Measurements from ENCODE around the gene RPA3. TPM values are rescaled to one million over a fixed set of nuclear protein-coding genes. Genes with fewer than 3 reads are reported as not detected.

Gene RPA3
- total RNA-seq, 1 experiment from 2014 or later = 61.4 TPM

- BruUV-seq (replicated peaks) = no TSS peak
- POLR2A ChIA-PET (ENCODE audit: low non-redundant PET) = no interaction called here
- TF ChIP-seq CTCF (conservative IDR thresholded peaks at IDR 0.05; ENCODE audit: low read depth, low read length) = no peak
- no peak for TF ChIP-seq EZH2 (IDR thresholded peaks at IDR 0.05; ENCODE audit: borderline replicate concordance, low read depth, low read length, poor library complexity, severe bottlenecking)
- intact Hi-C loops (cut with micrococcal nuclease; ENCODE audit: unreplicated experiment) = loop anchor here (5.0 to 10.0 kb wide), 2 partner anchors 169 to 701 kb away; no protein-coding TSS in a partner anchor
- DNase-seq (ENCODE audit: low spot score) = no peak
- Histone ChIP-seq H3K27ac (ENCODE audit: low read depth, low read length, poor library complexity, severe bottlenecking) (no peak overlapping the region), H3K4me3 (ENCODE audit: low read depth, low read length, poor library complexity, severe bottlenecking) (no peak overlapping the region), H3K36me3 (ENCODE audit: insufficient read depth, low read length, poor library complexity, severe bottlenecking) (no peaks in the 10 kb centered on the region), H3K9me3 (ENCODE audit: low read depth, low read length, poor library complexity, severe bottlenecking) (no peaks in the 10 kb centered on the region), H3K27me3 (replicated peaks; ENCODE audit: insufficient read depth, low read depth, low read length, poor library complexity) (no peaks in the 10 kb centered on the region), H3K4me1 (ENCODE audit: insufficient read depth, low read length, poor library complexity, severe bottlenecking) (no peaks in the 10 kb centered on the region)
- CTCF ChIA-PET = no interaction called here
Measured at GRCh38 chr7:7596176-7596575, 122.2 kb downstream of the RPA3 start.

- no peak overlapping the region for H3K4me3 ChIP-seq (ENCODE audit: low read depth, low read length, poor library complexity, severe bottlenecking)
- POLR2A ChIA-PET (ENCODE audit: low non-redundant PET) = no interaction called here
- no peaks in the 10 kb centered on the region for H3K36me3 ChIP-seq (ENCODE audit: insufficient read depth, low read length, poor library complexity, severe bottlenecking)
- no peaks in the 10 kb centered on the region for H3K9me3 ChIP-seq (ENCODE audit: low read depth, low read length, poor library complexity, severe bottlenecking)
- no peaks in the 10 kb centered on the region for H3K27me3 ChIP-seq (replicated peaks; ENCODE audit: insufficient read depth, low read depth, low read length, poor library complexity)
- H3K4me1 ChIP-seq (ENCODE audit: insufficient read depth, low read length, poor library complexity, severe bottlenecking) = no peaks in the 10 kb centered on the region
- H3K27ac ChIP-seq (ENCODE audit: low read depth, low read length, poor library complexity, severe bottlenecking) = no peak overlapping the region
- peak; percentile 49 for DNase-seq (ENCODE audit: low spot score)
- TF ChIP-seq EZH2 (IDR thresholded peaks at IDR 0.05; ENCODE audit: borderline replicate concordance, low read depth, low read length, poor library complexity, severe bottlenecking) = no peak
- TF ChIP-seq CTCF (conservative IDR thresholded peaks at IDR 0.05; ENCODE audit: low read depth, low read length) = peak; percentile 56
- CTCF ChIA-PET = no interaction called here
- intact Hi-C loops (cut with micrococcal nuclease; ENCODE audit: unreplicated experiment) = loop anchor here (1.0 to 10.0 kb wide), 3 partner anchors 169 to 702 kb away; no protein-coding TSS in a partner anchor
- BruUV-seq (replicated peaks) = no TSS peak
Measured at GRCh38 chr7:7595451-7595850, 123.0 kb downstream of the RPA3 start.

Other genes starting within 250 kb of the RPA3 start
- 0.22 and 0.34 TPM in 2 replicates for gene COL28A1, start 182.7 kb downstream of the RPA3 start, total RNA-seq (2021)
- gene MIOS, start 151.7 kb downstream of the RPA3 start, total RNA-seq (2021) = 19.2 and 21.0 TPM in 2 replicates
- 13.3 and 13.5 TPM in 2 replicates for gene UMAD1, start 77.9 kb downstream of the RPA3 start, total RNA-seq (2021)